Measurements from ENCODE around the gene NKD1. TPM values are rescaled to one million over a fixed set of nuclear protein-coding genes. Genes with fewer than 3 reads are reported as not detected.
"Not testable (repeated sequence)": the region's sequence is repeated elsewhere in the genome, so short reads cannot be mapped to it uniquely, and the experiment has no call there.

The NKD1 gene
- total RNA-seq, 1 donor from 2014 or later = 43.2 TPM

GRCh38 chr16:50501986-50502615, 46.1 kb upstream of the NKD1 start:
- Mint-ChIP-seq H3K27me3 (peaks cover 7% of the 10 kb centered on the region), H3K36me3 (no peaks in the 10 kb centered on the region), H3K9me3 (no peaks in the 10 kb centered on the region), H3K4me3 (no peak overlapping the region), H3K4me1 (ENCODE audit: unreplicated experiment) (peaks cover 21% of the 10 kb centered on the region), H3K27ac (no peak overlapping the region)
- TF ChIP-seq, protein P1, sequence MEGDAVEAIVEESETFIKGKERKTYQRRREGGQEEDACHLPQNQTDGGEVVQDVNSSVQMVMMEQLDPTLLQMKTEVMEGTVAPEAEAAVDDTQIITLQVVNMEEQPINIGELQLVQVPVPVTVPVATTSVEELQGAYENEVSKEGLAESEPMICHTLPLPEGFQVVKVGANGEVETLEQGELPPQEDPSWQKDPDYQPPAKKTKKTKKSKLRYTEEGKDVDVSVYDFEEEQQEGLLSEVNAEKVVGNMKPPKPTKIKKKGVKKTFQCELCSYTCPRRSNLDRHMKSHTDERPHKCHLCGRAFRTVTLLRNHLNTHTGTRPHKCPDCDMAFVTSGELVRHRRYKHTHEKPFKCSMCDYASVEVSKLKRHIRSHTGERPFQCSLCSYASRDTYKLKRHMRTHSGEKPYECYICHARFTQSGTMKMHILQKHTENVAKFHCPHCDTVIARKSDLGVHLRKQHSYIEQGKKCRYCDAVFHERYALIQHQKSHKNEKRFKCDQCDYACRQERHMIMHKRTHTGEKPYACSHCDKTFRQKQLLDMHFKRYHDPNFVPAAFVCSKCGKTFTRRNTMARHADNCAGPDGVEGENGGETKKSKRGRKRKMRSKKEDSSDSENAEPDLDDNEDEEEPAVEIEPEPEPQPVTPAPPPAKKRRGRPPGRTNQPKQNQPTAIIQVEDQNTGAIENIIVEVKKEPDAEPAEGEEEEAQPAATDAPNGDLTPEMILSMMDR (conservative IDR thresholded peaks at IDR 0.05) = no peak
- peak; percentile 36 for DNase-seq (ENCODE audit: extremely low spot score, unreplicated experiment)

DNA sequence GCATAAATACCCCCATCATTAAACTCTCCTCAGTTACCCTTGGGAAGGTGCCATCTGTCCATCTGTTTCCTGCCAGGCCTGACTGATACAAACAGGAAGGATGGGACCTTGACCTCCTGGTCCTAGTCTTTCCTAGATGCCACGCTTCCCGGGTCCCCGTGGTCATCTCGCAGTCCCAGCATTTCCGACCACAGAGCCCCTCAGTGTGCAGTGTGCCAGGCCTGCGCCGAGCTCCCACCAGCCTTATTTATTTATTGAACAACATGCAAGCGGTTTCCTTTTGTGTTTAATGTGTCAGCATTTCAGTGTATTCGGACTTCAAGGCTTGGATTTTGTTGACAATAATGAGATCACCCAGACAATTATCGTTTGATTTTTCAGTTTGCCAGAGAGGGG, 45.6 kb upstream of the NKD1 start:
- no peaks in the 10 kb centered on the region for H3K9me3 Mint-ChIP-seq
- TF ChIP-seq, protein P1 (conservative IDR thresholded peaks at IDR 0.05) = no peak
- peak; percentile 53 for DNase-seq (ENCODE audit: extremely low spot score, unreplicated experiment)
- H3K4me3 Mint-ChIP-seq = no peak overlapping the region
- no peaks in the 10 kb centered on the region for H3K36me3 Mint-ChIP-seq
- H3K27me3 Mint-ChIP-seq = peaks cover 7% of the 10 kb centered on the region
- H3K4me1 Mint-ChIP-seq (ENCODE audit: unreplicated experiment) = peaks cover 21% of the 10 kb centered on the region
- H3K27ac Mint-ChIP-seq = no peak overlapping the region

GRCh38 chr16:50503868-50504531, 44.2 kb upstream of the NKD1 start:
- H3K9me3 Mint-ChIP-seq, H3K27ac Mint-ChIP-seq, H3K36me3 Mint-ChIP-seq, H3K27me3 Mint-ChIP-seq, H3K4me3 Mint-ChIP-seq: not testable (repeated sequence)
- DNase-seq (ENCODE audit: extremely low spot score, unreplicated experiment) = peak; percentile 47
- H3K4me1 Mint-ChIP-seq (ENCODE audit: unreplicated experiment) = peaks cover 21% of the 10 kb centered on the region

- no peak overlapping the region for H3K4me3 Mint-ChIP-seq
- TF ChIP-seq, protein P1 (conservative IDR thresholded peaks at IDR 0.05) = no peak
- no peaks in the 10 kb centered on the region for H3K36me3 Mint-ChIP-seq
- H3K9me3 Mint-ChIP-seq = peaks cover 5% of the 10 kb centered on the region
- no peak for DNase-seq (ENCODE audit: extremely low spot score, unreplicated experiment)
- H3K4me1 Mint-ChIP-seq (ENCODE audit: unreplicated experiment) = peaks cover 21% of the 10 kb centered on the region
- H3K27ac Mint-ChIP-seq = no peak overlapping the region
- peaks cover 7% of the 10 kb centered on the region for H3K27me3 Mint-ChIP-seq
Observed at GRCh38 chr16:50505115-50505514, 43.1 kb upstream of the NKD1 start.

DNA sequence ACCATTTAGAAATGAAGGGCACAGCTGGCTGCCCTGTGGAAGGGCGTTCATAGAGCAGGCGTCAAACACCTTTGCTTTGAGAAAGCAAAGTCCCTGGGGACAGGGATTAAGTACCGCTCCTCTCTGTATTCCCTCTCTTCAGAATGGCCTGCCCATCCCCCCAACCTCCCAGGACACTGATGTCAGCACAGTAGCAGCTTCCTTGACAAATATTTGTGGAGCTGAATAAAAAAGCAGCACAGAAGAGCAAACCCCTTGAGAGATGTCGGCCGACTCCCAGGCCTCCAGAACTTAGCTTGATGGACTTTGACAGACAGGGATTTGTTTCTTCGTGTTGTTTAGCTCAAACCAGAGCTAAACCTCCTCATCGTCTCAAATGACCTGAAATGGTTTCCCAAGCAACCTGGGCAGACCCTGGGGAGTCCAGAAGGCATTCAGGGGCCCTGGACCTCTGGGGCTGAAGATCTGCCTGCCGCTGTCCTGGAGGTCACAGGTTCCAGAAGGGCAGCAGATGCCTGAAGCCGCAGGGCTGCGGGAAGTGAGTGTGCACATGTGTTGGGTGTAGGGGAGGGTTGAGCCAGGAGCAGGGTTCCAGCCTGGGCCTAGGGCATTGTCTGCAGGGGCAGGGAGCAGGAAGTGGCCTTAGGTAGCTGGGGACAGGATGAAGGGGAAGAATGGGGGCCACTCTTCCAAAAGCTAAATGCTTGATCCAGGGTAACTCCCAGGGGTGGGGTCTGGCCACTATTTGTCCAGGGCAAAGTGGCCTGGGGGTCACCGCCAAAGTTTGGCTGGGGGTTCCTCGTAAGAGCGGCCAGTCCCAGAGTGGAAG, 42.3 kb upstream of the NKD1 start:
- Mint-ChIP-seq H3K27me3 (peaks cover 7% of the 10 kb centered on the region), H3K9me3 (peaks cover 5% of the 10 kb centered on the region), H3K4me1 (ENCODE audit: unreplicated experiment) (peaks cover 21% of the 10 kb centered on the region), H3K4me3 (no peak overlapping the region), H3K36me3 (no peaks in the 10 kb centered on the region), H3K27ac (no peak overlapping the region)
- TF ChIP-seq, protein P1 (conservative IDR thresholded peaks at IDR 0.05) = no peak
- peak; percentile 58 for DNase-seq (ENCODE audit: extremely low spot score, unreplicated experiment)

DNA sequence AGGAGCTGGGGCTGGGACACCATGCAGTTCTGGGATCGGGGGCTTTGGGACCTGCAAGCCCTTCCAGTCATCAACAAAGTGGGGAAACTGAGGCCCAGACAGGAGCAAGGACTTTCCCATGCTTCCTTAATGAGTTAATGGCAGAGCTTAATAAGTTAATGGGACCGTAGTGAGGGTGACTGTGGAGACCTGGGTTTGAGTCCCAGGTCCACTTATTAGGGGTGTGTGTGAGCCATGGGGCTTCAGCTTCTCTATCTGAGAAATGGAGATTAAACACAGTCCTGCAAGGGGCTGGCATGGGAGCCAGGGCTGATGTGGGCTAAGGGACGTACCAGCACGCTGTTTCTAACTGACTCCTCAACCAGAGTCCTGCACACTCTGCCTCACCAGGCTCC, 41.7 kb upstream of the NKD1 start:
- H3K4me3 Mint-ChIP-seq = no peak overlapping the region
- peaks cover 7% of the 10 kb centered on the region for H3K27me3 Mint-ChIP-seq
- peaks cover 5% of the 10 kb centered on the region for H3K9me3 Mint-ChIP-seq
- no peak for DNase-seq (ENCODE audit: extremely low spot score, unreplicated experiment)
- H3K27ac Mint-ChIP-seq = no peak overlapping the region
- peaks cover 21% of the 10 kb centered on the region for H3K4me1 Mint-ChIP-seq (ENCODE audit: unreplicated experiment)
- TF ChIP-seq, protein P1 (conservative IDR thresholded peaks at IDR 0.05) = no peak
- H3K36me3 Mint-ChIP-seq = no peaks in the 10 kb centered on the region

Data from type B pancreatic cell (in vitro differentiated cells).